HG03175 (cell line): ENCODE data around the gene LRP5.
"Not testable (repeated sequence)": the region's sequence is repeated elsewhere in the genome, so short reads cannot be mapped to it uniquely, and the experiment has no call there.

Experiments used
- ATAC-seq: cut with Tn5 transposase; IDR thresholded peaks from one replicate; pipeline ENCODE4 v1.9.1; 2021; ENCODE audit warnings: mild to moderate bottlenecking, moderate library complexity; ENCODE audit not compliant: unreplicated experiment

The LRP5 gene

GRCh38 chr11:68282141-68282860 lies 30.1 kb upstream of the LRP5 start:
- peak; percentile 55 for ATAC-seq

- ATAC-seq = no peak
Observed at GRCh38 chr11:68282861-68283230, 29.5 kb upstream of the LRP5 start.

GRCh38 chr11:68284588-68284987 lies 27.8 kb upstream of the LRP5 start:
- ATAC-seq = not testable (repeated sequence)

- ATAC-seq = no peak
Observed at GRCh38 chr11:68287419-68287818, 25.0 kb upstream of the LRP5 start.

- ATAC-seq = no peak
Observed at GRCh38 chr11:68289456-68289855, 22.9 kb upstream of the LRP5 start.

GRCh38 chr11:68293708-68294107 lies 18.7 kb upstream of the LRP5 start:
- ATAC-seq = no peak

GRCh38 chr11:68295271-68295670 lies 17.1 kb upstream of the LRP5 start:
- ATAC-seq = no peak

DNA sequence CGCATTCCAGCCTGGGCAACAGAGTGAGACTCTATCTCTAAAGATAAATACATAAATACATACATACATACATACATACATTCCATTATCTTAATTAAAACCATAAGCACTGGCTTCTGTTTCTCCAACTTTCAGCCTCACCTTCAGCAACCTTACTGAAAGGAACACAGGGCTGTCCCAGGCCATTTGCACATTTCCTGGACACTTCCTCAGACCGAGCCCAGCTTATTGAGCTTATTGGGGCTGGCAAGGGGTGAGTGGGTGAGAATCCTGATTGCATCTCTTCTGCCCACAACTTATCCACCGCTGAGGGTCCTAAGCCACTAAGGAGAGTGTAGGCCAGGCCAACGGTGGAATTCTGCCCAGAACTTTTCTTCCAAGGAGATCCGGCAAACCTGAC lies 16.5 kb upstream of the LRP5 start:
- ATAC-seq = no peak

GRCh38 chr11:68296344-68297051 lies 15.9 kb upstream of the LRP5 start:
- no peak for ATAC-seq

- ATAC-seq = no peak
Observed at GRCh38 chr11:68297052-68297378, 15.4 kb upstream of the LRP5 start.

DNA sequence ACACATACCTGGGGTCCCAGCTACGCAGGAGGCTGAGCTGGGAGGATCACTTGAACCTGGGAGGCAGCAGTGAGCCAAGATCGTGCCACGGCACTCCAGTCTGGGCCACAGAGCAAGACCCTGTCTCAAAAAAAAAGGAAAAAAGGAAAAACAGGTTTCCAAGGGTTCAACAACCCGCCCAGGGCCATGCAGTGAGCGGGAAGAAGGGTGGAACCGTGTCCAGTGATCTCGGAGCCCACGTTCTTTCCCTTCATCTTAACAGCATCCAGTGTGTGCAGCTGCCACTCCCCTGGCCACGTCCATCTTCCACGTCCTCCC lies 14.9 kb upstream of the LRP5 start:
- ATAC-seq = no peak

DNA sequence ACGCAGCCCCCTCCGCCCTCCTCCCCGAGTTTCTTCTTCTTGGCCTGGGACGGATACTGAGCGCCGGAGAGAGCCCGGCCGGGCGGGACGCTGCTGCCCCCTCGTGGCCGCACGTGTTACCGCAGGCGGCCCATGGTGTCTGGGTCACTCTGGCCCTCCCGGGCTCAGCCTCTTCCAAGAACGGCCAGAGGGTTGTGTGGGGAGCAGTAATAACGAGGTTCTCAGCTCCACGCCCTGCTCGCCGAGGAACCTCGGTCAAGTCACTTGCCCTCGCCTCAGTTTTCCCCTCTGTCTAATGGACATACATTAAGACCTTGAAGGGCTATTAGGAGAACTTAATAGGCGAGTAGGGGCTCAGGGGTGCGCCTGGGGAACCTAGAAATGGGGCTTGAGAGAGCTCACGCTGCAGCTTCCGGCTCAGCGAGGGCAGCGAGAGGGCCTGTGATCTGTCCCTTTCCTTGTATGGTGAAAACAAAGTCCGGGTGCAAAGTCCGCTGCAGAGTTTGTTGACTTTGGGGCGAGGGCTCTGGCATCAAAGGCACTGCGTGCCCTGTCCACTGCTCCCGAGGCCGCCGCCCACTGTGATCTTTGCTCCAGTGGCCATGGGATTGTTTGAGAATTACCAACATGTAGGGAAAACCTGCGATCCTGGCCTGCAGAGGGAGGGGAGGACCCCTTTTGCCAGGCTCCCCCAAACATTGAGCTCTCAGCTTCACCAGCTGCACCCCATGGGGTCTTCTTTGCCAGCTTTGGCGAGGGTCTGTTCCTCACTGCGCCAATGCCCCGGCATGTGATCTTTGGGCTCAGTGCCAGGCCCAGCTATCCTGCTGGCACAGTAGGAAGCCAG lies 14.4 kb upstream of the LRP5 start:
- ATAC-seq = no peak

GRCh38 chr11:68298659-68299516 lies 13.5 kb upstream of the LRP5 start:
- no peak for ATAC-seq

DNA sequence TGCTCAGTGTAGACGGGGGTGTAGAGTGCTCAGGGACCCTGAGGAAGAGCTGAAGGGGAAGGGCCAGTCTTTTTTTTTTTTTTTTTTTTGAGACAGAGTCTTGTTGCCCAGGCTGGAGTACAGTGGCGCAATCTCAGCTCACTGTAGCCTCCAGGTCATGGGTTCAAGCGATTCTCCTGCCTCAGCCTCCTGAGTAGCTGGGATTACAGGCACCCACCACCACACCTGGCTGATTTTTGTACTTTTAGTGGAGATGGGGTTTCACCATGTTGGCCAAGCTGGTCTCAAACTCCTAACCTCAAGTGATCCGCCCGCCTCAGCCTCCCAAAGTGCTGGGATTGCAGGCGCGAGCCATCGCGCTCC lies 12.9 kb upstream of the LRP5 start:
- not testable (repeated sequence) for ATAC-seq

GRCh38 chr11:68300076-68300830 lies 12.1 kb upstream of the LRP5 start:
- no peak for ATAC-seq

DNA sequence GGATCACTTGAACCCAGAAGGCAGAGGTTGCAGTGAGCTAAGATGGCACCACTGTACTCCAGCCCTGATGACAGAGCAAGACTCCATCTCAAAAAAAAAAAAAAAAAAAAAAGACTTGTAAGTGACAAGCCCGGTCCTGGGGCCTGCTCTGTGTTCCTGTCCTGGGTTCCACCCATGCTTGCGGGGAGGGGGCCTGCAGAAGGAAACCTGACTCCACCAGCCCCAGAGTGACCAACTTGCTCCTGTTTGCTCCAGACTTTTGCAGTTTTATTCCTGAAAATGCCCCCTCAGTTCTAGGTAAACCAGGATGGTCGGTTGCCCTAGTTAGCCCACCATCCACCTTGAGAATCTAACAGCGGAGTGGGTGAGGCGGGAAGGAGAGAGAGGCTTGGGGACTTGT lies 10.1 kb upstream of the LRP5 start:
- ATAC-seq = no peak

DNA sequence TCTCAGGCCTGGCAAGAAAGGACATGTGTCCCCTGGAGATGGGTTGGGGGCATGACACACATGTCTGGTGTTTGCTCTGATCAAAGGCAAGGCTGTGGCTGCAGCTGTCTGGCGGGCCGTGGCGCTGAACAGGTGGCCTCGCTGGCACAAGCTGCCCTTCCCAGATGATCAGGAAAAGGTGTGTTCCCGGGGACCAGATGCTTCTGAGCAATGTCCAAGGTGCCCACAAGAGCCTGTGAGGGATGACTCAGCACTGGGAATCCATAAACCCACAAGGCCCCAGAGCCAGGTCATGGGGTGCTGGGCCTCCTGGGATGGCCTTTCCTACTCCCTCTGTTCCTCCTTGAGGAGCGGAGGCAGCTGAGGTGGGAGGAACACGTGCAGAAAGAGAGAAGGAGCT lies 9.7 kb upstream of the LRP5 start:
- no peak for ATAC-seq

DNA sequence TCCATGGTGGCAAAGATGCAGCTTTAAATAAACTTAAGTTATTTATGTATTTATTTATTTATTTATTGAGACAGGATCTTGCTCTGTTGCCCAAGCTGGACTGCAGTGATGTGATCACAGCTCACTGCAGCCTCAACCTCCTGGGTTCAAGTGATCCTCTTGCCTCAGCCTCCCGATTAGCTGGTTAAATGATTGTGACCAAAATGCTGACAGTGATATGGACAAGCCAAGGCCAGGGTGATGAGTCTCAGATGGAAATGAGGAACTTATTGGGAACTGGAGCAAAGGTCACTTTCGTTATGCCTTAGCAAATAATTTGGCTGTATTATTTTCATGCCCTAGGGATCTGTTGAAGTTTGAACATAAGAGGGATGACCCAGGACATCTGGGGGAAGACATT lies 9.3 kb upstream of the LRP5 start:
- no peak for ATAC-seq

- no peak for ATAC-seq
Observed at GRCh38 chr11:68303982-68304780, 8.2 kb upstream of the LRP5 start.

DNA sequence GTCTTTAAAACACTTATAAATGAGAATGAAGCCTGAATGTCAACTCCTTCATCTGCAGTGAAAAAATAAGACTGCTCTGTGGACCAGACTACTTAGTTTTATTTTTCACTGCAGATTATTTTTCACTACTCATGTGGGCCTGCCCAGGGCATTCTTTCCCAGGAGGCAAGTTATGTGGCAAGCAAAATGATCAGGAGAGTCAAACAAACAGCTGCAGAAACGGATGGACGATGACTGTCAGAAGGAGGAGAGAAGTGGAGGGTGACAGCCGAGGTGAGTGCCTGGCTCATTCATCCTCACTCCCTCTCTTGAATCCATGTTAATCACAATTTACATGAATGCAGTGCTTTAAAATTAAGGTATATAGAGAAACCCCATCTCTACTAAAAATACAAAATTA lies 5.8 kb upstream of the LRP5 start:
- ATAC-seq = no peak
